ENCODE data around the gene GYS1.

GYS1 gene

DNA sequence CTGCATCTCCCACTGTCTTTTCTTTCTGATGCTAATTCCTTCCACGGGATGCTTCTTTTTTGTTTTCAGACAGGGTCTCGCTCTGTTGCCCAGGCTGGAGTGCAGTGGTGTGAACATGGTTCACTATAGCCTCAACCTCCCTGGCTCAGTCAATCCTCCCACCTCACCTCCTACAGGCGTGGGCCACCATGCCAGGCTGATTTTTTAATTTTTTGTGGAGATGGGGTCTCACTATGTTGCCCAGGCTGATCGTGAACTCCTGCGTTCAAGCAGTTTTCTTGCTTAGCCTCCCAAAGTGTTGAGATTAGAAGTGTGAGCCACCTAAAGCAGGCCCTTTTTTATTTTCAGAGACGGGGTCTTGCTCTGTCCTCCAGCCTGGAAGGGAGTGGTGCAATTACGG, 4.8 kb downstream of the GYS1 start:
- no peak for DNase-seq

DNA sequence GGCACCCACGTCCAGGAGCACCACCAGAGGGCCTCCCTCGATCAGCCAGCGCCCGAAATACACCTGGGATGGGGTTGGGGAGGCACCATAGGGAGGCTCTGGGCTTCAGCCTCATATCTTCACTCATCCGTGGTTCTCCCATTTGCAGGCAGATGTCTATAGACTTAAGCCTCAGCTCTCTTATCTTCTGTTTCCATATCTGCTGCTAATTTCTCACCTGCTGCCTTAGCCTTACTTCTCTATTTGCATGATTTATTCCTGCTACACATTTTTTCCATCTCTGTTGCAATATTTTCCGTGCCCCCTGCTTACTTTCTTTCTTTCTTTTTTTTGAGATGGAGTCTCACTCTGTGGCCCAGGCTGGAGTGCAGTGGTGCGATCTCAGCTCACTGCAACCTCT, 5.8 kb downstream of the GYS1 start:
- DNase-seq, result no peak

DNA sequence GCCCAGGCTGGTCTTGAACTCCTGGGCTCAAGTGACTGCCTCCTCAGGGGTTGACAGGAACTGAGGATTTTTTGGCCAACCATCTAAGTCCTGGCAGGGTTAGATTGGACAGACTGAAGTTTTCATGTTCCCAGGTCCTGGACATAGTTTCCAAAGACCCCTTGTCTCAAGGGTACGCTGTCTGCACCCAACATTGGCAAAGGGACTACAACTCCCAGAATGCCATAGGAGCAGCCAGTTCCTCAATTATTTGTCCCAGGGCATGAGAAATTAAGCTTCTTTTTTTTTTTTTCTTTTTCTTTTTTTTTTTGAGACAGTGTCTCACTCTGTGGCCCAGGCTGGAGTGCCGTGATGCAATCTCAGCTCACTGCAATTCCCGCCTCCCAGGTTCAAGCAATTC, 6.9 kb downstream of the GYS1 start:
- DNase-seq, result no peak

DNA sequence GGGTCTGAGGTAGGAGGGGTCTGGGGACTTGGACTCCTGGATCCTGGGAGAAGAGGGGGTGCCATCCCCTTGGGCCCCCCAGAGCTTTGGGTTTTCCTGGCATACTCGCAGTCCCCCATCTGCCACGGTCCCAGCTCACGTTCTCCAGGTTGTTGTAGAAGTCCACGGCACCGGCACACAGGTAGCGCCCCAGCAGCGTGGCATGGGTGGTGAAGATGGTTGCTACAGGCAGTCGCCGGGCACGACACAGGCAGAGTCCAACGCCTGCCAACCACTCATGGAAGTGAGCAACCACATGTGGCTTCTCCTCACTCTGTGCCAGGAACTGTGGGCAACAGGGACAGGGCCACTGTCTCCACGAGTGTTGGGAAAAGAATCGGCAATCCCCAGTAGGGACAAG, 7.4 kb downstream of the GYS1 start:
- no peak for DNase-seq

DNA sequence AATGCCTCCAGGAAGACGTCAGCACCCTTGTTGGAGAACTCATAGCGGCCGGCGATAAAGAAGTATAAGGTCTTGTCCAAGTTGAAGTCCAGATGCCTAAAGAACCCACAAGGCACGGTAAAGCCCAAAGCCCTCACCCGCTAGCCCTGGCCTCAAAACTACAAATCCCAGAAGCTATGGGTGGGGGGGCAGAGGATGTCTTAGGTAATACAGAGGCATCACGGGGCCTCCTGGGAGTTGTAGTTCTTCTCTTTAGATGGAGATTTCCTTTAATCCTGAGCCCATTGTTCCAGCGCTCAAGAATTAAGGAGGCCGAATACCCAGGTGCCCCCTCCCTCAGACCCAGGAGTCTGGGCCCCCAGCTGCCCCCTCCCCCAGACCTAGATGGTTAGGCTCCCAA, 10.8 kb downstream of the GYS1 start:
- DNase-seq, result no peak

DNA sequence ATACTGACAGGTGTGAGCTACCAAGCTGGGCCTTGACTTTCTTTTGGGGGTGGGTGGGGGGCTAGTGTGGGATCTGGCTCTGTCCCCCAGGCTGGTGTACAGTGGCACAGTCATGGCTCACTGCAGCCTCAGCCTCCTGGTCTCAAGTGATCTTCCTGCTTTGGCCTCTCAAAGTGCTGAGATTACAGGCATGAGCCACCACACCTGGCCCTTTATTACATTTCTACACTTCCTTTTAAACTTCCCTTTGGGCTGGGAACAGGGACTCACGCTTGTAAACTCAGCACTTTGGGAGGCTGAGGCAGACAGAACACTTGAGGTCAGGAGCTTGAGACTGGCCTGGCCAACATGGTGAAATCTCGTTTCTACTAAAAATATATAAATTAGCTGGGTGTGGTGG, 16.0 kb downstream of the GYS1 start:
- DNase-seq, result no peak

DNA sequence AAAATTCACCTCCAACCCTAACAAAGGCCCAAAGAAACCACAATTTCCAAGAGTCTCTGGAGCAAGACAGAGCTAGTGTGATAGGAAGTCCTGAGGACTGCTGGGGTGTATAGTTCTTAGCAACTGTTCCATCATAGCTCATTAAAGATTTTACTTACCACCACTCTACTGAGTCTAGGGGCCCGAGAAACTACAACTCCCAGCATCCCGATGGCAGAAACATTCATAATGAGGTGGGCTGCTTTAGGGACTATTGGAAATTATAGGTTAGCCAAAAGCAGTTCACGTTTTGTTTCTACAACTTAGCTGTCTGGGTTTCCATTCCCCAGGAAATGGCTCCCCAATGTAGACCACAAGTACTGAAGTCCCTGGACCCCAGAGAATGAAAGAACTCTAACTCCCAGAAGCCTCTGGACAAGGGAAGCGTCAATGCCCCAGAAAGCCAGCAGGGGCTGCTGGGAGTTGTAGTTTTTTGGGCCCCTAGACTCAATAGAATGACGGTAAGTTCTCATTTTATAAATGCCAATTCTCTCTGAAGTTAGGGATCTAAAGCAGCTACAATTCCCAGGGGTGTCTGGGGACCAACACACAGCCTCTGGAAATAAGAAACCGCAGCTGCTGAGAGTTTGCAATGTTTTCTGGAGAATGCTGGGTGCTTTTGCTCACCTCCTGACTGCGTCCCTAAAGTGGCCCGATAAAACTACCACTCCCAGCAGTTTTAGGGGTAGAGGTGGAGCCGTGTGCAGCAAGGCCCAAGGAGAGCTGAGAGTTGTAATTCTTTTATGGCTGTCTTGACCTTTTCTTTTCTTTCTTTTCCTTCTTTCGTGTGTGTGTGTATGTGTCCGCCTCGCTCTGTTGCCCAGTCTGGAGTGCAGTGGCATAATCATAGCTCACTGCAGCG, 16.9 kb downstream of the GYS1 start:
- DNase-seq, result no peak

DNA sequence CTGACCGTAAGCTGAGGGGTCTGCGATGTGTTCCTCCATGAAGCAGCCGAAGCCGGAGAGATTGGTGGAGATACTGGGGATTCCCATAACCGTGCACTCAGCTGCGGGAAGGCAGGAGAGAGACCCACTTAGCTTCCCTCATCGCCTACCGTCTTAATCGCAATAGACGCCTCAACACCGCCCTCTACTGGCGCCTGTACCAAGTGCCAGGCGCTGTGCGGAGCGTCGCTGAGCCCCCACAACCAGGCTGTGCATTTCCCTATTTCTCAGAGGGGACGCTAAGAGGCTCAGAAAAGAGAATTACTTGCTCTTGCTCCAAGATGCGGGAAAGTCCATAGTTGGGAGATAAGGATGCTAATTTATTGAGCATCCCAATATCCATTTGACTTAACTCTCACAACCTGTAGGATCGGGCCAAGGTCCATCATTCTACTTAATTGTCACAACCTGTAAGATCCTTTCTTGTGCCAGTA, 22.1 kb downstream of the GYS1 start:
- peak; percentile 29 for DNase-seq

DNA sequence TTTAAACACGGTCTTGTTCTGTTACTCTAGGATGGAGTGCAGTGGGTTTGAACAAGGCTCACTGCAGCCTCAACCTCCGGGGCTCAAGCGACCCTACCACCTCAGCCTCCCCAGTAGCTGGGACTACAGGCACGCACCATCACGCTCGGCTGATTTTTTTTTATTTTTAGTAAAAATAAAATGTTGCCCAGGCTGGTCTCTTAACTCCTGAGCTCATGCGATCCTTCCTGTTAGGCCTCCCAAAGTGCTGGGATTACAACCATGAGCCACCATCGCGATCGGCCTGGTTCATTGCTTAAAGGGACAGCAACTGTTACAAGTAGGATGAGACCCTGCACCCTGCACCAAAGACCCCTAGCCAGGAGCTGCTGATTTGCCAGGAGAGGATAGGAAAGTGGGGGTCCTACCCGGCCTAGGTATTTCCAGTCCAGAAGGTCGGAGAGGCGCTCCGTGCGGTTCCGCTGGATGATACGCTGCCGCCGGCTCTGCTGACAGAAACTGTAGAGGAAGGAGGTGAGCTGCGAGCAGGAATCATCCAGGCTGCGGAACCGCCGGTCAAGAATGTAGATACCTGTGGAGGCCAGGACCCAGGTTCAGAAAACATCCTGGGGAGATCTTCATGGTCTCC, 22.9 kb downstream of the GYS1 start:
- DNase-seq, result no peak

DNA sequence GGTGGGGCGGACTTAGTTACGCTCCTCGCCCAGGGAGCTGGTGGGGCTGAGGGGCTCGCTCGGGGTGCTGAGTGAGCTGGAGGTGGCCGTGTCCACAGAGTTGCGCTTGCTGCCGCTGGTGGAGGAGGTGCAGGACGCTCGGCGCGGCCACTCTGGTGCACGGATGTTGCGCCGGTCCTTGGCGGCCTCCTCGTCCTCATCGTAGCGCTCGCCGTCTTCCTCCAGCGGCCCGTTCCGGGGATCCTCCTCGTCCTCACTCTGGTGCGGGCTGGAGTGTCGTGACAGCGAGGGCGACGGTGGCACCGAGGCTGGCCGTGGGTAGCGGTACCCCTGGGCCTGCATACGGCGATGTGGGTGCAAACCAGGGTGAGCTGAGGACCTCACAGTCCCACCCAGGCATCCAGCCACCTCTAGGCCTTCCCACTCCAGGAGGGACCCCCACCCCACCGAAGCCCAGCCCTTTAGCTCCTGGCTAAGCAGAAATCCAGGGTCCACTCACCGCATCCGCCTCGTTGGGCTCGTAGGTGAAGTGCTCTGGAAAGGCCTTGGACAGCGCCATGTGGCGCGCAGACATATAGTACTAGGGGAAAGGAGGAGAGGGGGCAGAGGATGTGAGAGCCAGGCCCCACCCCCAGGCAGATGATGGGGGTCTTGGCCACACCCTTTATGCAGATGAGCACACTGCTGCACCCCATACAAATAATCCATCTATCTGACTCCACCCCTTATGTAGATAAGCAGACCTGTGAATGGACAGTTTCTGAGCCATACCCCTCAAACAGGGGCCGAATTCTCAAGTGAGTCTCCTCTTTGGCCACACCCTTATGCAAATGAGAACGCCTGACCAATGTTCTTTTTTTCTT, 23.6 kb downstream of the GYS1 start:
- DNase-seq, result no peak

DNA sequence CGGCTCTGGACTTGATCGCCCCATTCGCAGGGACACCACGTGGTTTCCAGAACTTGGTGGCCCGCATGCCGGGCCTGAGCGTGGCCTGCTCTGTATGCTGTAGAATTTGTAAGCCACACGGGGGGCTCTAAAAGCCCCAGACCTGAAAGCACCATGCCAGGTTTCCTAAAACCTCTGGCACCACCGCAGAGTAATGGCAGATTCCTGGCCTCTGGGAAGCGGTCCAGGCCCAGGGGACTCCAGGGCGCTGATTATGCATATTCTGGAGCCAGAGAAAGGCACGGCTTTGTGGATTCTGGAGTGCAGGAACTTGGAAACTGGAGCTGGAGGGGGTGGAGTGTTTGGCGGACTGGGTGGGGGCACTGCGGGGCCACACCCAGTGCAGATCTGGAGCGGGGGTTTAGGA, 24.3 kb downstream of the GYS1 start:
- no peak for DNase-seq

DNA sequence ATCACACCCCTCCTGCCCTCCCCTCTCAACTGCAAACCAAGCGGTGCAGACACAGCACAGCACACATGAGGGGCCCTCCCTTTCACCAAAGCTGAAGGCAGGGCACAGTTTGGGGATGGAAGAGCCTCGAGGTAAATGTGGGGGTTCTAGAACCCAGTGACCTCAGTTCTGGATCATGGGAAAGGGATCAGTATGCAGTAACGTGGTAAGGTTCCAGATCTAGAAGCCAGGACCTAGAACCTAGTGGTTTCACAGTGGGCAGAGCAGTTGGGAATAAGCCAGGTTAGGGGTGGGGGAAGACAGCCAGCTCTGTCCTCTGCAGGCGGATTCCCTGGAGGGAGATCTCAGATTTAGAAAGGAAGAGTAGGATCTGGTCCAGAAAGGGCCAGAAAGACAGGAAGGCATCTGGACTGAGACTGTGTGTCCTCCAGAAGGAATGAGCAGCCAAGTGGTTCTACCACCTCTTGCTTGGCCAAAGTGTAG, 24.9 kb downstream of the GYS1 start:
- DNase-seq, result no peak

DNA sequence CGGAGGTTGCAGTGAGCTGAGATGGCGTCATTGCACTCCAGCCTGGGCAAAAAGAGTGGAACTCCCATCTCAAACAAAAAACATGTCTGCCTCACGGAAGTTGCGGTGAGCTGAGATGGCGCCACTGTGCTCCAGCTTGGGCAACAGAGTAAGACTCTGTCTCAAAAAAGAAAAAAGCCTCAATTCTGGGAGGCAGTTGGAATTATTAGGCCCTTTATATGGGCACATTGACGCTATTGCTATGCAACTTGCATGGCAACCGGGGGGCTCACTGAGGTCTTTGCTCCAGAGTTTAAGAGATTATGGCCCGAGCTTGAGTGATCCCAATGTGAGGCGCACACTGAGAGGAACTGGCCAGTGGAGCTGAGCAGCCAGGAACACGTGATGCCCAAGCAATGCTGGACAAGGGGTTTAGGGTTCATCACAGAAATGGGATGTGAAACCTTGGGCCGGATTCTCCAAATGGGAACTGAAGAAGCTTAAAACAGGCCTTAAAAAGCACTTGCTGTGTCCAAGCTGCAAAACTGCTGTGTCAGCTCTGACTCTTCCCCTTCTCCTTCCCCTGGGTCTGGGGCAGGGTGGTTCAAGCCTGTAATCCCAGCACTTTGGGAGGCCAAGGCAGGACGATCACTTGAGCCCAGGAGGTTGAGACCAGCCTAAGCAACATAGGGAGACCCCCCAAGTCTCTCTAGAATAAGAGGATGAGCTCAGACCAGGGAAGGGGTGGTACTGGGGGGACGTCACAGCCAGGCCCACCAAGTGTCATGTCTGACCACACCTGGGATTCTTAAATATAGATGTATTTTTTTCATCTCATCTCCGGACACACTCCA, 25.5 kb downstream of the GYS1 start:
- DNase-seq, result no peak

DNA sequence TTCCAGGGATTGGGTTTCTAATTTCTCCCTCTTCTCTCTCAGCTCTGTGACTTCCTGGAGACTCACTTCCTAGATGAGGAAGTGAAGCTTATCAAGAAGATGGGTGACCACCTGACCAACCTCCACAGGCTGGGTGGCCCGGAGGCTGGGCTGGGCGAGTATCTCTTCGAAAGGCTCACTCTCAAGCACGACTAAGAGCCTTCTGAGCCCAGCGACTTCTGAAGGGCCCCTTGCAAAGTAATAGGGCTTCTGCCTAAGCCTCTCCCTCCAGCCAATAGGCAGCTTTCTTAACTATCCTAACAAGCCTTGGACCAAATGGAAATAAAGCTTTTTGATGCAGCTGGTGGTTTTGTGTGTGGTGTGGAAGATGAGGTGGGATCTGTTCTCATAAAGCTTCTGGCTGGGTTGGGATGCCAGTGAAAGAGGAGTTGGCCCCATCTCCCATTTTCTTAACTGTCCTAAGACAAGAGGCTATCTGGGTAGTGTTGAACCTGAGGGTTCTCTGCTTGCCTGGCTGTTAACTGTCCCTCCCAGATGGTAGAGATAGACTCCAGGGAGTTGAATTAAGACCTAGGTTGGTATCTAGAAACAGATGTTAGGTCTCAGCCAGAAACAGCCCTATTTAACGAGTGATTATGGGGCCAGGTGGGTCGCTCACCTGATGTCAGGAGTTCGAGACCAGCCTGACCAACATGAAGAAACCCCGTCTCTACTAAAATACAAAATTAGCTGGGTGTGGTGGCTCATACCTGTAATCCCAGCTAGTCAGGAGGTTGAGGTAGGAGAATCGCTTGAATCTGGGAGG, 26.4 kb downstream of the GYS1 start:
- no peak for DNase-seq

DNA sequence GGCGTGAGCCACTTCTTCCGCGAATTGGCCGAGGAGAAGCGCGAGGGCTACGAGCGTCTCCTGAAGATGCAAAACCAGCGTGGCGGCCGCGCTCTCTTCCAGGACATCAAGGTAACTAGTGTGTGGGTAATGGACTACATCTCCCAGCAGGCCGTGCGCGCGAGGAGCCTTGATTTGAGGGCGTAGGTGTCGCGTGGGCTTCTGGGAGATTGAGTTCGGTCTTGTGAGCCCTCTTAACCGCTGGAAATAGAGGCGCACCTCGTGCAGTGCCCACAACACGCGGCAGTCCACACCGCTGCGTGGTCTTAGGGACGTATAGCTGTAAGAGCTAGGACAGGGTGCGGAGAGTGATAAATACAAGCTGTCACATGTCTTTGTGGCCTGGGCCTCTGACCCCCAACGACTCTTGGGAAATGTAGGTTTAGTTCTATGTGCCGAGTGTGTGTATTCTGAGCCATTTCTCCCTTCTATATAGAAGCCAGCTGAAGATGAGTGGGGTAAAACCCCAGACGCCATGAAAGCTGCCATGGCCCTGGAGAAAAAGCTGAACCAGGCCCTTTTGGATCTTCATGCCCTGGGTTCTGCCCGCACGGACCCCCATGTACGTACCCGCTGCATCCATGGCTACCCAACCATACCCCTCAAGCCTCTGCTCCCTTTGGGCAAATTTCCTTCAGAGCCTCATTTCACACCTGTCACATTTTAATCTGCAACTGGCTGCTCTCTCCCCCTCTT, 27.1 kb downstream of the GYS1 start:
- peak; percentile 72 for DNase-seq

DNA sequence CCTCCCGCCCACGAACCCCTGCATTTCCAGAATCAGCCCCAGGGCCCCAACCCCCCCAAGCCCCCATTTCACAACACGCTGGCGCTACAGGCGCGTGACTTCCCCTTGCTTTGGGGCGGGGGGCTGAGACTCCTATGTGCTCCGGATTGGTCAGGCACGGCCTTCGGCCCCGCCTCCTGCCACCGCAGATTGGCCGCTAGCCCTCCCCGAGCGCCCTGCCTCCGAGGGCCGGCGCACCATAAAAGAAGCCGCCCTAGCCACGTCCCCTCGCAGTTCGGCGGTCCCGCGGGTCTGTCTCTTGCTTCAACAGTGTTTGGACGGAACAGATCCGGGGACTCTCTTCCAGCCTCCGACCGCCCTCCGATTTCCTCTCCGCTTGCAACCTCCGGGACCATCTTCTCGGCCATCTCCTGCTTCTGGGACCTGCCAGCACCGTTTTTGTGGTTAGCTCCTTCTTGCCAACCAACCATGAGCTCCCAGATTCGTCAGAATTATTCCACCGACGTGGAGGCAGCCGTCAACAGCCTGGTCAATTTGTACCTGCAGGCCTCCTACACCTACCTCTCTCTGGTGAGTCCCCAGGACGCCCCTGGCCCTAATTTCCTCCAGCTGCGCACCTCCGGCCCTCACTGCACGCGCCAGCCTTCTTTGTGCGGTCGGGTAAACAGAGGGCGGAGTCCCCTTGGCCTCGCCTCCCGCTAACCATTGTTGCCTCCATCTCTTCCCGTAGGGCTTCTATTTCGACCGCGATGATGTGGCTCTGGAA, 27.9 kb downstream of the GYS1 start, which contains the start of gene FTL:
FTL (plus strand) TSS at position 270 of the 766 bp plus-strand sequence; CDS start at position 469, 199 bp downstream.
- DNase-seq, result peak; percentile 84

DNA sequence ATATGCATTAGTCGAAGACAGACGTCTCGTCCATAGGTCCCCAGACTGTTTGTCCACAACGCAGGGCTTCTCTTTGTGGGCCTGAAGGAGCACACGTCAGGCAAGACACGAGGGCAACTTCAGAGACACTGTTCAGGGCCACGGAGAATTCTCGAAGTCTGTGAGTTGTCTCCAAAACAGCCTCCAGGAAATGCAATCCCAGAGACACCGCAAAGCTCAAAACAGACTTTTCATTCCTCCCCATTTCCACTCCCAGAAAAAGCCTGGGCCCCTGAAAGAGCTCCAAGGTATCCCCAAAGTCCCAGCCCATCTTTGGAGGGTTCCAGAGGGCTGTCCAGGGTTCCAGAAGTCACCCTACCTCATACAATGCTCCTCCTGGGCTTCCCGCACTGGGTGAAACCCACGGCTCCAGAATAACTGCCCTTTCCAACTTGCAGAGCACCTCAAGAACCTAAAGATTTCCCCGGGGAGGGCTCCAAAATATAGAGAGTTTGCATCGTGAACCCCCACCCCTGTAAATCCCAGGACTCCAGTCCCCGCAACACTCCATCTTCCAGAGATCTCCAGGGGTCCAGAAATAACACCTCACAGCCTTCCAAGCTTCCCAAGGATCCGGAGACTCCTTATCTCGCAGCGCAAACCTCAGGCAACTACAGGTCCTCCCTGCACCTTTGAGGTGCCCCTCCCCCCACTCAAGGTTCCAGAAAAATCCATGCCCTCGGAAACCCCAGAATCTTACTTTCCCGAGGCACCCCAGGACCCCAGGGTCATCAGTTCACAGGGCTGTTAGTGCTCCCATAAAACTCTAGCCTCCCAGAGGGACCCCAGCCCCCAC, 28.7 kb downstream of the GYS1 start:
- DNase-seq, result no peak

DNA sequence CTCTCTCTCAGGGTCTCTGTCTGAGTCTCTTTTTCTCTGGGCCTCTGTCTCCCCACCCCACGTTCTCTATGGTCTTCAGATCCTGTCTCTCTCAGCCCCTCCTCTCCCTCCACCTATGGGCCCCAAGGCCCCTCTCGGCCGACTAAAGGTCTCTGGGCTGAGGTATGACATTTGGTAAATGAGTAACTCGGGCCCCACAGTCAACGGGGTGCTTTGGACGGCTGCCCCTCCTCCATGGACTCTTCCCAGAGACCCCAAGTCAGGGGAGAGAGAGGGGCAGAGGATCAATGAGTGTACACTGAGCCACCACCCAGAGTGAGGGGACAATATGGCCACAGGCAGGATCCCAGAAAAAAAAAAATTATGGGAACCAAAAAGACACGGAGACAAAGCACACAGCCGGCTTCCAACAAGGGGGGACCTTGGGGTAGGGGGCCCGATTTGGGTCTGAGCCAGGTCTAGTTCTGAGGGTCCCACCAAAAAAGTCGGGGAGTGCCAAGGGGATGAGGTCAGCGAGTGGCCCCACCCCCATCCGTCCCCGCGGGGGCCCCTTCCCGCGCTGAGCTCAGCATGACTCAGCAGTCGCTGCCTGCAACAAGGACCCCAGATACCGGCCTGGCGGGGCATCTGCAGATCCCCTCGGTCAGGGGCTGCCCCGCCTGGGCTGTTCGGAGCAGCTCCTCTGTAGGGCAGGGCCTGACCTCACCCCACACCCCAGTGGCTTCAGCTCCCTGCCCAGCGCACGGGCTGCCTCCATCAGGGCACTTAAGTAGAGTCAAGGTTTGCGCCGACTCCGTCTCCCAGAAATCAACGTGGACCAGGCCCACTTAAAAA, 29.5 kb downstream of the GYS1 start:
- no peak for DNase-seq

Data from NCI-H1092 (cell line).